ENCODE data around the gene CAMK1D. TPM values are rescaled to one million over a fixed set of nuclear protein-coding genes. Genes with fewer than 3 reads are reported as not detected.

CAMK1D gene
- total RNA-seq, 1 donor from 2014 or later = 10.9 TPM

- no peak for DNase-seq
Measured at GRCh38 chr10:12597788-12598765, 248.7 kb downstream of the CAMK1D start.

DNA sequence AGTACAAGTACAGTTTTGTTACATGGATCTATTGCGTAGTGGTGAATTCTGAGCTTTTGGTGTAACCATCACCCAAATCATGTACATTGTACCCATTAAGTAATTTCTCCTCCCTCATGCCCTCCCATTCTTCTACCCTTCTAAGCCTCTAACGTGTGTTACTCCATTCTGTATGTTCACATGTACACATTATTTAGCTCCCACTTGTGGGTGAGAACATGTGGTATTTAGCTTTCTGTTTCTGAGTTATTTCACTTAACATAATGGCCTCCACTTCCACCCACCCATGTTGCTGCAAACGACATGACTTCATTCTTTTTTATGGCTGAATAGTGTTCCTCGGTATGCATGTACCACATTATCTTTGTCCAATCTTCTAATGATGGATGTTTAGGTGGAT, 251.3 kb downstream of the CAMK1D start:
- no peak for DNase-seq

- no peak for DNase-seq
Measured at GRCh38 chr10:12602521-12602920, 253.2 kb downstream of the CAMK1D start.

GRCh38 chr10:12603766-12604470, 254.6 kb downstream of the CAMK1D start:
- DNase-seq = no peak

DNA sequence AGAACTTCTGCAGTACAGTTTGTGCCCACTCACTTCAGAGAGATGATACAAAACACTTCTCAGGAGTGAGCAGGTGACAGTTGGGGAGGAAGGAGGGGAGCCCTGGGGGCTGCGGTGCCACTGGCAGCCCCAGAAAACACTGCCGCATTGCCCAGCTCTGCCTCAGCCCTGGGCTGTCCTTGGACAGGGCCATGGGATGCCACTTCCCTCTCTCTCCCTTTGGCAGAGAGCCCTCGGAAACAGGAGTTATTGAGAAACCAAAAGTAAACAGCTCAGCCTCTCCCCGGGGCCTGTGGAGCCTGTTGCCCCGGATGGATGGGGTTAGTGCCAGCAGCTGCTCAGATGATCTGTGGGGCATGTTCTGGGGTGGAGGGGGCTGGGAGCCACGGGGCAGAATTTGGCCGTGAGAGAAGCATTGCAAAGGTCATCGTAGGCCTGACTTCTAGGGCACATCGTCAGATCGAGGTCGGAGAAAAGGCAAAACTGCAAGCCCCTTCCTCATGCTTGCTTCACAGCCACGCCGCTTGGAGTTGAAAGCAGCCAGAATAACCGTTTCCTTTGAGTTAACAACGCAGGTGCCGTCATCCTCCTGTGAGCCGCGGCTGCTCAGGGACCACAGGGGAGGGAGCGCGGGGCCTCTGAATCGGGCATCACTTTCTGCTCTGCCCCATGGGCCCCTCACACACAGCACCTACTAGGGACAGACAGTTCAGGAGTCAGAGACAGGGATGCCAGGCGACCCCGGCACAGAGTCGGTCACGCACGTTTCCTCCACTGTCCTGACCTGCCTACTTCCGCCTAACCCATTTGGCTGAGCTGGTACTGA, 256.4 kb downstream of the CAMK1D start:
- DNase-seq = peak; percentile 84

GRCh38 chr10:12606461-12606860, 257.1 kb downstream of the CAMK1D start:
- no peak for DNase-seq

DNA sequence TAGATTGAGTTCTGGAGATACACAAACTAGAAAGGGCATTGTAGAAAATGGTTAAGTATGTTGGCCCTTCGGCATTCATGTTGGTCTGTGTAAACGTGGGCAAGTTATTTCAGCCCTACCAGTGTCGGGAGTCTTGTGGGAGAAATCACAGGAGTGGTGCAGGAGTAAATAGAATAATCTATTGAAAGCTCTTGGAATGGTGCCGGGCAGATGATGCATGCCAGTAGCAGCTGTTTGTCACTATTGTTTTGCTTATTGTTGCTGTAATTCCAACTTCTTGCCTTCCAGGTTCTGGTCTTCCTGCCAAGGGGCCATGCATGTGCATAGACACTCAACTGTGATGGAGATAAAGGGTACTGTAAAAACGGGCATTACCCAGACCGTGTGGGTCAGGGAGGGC, 259.4 kb downstream of the CAMK1D start:
- DNase-seq = no peak

DNA sequence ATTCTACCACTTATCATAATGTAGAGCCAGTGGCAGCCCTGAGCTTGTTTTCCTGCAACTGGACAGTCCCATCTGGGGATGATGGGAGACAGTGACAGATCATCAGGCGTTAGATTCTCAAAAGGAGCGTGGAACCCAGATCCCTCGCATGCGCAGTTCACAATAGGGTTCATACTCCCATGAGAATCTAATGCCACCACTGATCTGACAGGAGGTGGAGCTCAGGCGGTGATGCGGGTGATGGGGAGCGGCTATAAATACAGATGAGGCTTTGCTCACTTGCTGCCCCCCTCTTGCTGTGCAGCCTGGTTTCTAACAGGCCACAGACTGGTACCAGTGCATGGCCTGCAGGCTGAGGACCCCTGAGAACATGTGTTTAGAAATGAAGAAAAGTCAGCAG, 260.1 kb downstream of the CAMK1D start:
- DNase-seq = no peak

- DNase-seq = no peak
Measured at GRCh38 chr10:12613136-12613535, 263.8 kb downstream of the CAMK1D start.

GRCh38 chr10:12614177-12614995, 265.0 kb downstream of the CAMK1D start:
- no peak for DNase-seq

DNA sequence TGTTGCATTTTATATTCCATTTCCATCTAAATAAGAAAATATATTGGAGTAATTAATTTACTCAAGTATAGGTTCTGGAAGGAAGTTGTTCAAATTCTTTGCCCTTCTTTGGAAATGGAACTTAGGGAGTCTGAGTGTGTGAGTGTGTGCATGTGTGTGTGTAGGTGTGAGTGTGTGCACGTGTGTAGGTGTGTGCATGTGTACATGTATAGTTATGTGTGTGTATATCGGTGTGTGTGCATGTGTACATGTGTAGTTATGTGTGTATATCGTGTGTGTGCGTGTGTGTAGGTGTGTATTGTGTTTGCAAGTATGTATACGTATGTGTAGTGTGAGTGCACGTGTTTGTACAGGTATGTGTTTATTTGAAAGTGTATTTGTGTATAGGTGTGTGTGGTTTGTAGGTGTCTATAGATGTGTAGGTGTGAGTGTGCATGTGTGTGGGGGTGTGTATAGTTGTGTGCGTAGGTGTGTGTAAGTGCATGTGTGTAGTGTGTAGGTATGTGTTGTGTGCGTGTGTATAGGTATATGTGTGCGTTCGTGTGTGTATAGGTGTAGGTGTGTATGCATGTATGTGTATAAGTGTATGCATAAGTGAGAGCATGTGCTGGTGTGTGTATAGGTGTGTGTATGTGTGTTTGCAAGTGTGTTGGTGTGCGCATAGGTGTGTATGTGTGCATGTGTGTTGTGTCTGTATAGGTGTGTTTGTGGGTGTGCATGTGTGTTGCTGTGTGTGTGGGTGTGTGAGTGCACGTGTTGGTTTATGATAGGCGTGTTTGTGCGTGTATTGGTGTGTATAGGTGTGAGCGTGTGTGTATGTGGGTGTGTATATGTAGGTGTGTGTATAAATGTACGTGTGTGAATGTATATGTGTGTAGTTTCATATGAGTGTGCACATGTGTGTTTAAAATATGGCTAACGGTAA, 266.2 kb downstream of the CAMK1D start:
- no peak for DNase-seq

DNA sequence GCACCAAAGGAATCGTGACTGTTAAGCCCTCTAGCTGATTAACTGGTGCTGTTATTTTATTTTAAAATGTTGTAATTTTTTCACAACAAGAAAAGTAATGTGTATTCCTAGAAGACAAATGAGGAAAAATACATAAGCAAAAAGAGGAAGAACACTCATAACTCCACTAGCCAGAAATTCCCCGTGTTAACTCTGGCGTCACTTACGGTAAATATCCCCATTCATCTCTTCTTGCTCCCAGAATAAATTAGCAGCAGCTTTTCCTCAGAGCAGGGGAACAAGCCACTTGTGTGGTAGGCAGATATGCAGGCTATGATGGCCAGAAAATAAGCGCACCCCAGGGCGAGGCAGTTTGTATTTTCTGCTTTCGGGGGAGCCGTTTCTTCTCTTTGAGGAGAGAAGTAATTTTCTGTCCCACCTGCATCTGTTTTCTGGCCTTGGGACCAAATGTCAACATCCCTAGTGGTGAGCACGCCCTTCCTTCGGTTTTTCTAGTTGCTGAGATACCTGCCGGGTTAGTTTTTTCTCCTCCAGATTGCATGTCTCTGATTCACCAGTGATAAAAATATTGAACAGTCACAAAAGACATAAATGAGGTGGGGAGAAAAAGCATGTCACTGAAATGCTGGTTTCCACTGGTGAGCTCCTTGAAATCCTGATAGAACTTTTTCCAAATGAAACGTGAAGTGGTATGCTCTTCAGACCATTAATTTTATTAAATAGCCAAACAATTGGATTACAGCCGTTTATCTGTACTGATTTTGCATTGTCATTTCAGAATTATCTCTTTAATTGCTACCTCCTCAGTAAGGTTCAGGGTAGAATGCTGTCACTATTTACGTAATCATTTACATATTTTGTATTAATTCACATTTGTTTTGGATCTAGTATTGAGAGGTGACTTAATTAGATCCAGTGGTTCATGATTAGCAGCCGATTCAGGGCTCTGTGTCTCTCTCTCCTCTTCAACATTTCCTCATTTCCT, 268.1 kb downstream of the CAMK1D start:
- DNase-seq = no peak

GRCh38 chr10:12622016-12622415, 272.7 kb downstream of the CAMK1D start:
- DNase-seq = no peak

DNA sequence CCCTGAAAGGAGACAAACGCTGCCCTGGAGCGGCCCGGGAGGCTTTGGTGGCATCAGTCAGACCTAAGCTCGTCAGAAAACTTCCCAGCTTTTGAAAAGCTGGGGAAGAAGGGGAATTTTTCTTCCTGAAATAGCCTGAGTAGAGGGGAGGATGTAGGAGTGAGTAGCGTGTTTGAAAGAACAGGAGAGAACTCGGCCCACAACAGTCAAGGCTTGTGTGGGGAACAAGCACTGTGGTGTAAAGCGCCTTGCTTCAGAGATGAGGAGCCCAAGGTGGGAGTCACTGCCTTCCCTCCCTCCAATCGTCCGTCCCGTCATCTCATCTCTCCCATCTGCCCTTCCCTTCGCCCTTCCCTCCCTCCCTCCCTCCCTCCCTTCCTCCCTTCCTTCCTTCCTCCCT, 273.3 kb downstream of the CAMK1D start:
- DNase-seq = no peak

GRCh38 chr10:12625393-12626023, 276.2 kb downstream of the CAMK1D start:
- DNase-seq = no peak

DNA sequence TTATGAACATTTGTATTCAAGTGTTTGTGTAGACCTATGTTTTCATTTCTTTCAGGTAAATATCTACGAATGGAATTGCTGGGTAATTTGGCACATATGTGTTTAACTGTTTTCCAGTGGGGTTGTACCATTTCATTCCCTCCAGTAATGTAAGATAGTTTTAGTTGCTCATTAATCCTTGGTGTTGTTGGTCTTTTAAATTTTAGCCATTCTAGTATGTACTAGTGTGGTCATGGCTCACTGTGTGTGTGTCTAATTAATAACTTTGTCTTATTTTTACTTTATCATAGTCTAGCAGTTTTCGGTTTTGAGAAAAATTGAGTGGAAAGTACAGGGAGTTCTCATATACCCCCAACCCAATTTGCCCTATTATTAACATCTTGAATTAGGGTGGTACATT, 278.8 kb downstream of the CAMK1D start:
- no peak for DNase-seq

DNA sequence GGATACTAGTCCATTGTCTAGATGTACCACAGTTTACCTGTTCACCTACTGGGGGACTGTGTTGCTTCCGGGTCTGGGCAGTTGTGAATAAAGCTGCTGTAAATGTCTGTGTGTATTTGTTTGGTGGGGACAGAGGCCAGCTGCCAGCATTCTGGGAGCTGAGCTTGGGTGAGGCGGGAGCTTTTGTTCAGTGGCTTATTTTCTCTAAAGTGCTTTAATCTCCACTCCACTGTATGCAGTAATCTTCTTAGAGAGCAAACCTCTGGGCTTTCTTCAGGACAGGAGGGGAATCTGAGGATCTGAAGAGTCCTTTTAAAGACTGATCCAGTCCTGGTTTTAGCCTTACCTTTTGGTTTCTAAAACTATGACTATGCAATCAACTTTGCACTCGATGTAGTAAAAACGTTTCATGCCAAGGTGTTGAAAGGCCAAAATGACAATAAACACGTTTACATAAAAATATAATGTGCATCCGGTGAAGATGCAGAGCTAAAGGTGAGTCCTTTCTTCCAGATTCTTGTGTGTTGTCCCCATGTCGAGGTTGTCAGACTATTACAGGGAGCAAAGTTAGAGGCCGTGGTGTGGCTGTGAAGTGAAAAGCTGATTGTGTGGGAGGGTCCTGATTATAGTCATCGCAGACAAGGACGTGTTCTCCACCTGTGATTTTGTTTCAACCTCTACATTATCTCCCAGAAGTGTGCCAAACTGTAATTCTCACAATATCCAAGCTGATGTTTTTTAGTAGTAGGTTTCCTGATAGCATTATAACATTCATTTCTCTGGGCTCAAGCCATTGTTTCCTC, 279.8 kb downstream of the CAMK1D start:
- peak; percentile 50 for DNase-seq

- DNase-seq = no peak
Measured at GRCh38 chr10:12629767-12630165, 280.4 kb downstream of the CAMK1D start.

Data from tongue (tissue), 2 donors.